Activated CD8-positive, alpha-beta memory T cell treated with anti-CD3 and anti-CD28 coated beads, Interleukin-2, amount 10 ng/mL, durations not matched to agents 7 days and 5 days (primary cell): Measurements from ENCODE around the gene GHRL. TPM values are rescaled to one million over a fixed set of nuclear protein-coding genes. Genes with fewer than 3 reads are reported as not detected.
A peak's percentile ranks its signal among the peaks of the same experiment; 100 is the strongest.

Source experiments
- ATAC-seq: fragments of 150-1000 bp; cut with Tn5 transposase; one replicate; pipeline ENCODE4 v1.10.0; 2021; ENCODE audit warnings: moderate library complexity
- CTCF ChIA-PET: fragments of 350-600 bp; sonication (Branson Sonifier 250); formaldehyde crosslinking; loops from one replicate; lab custom pipeline; 2021; ENCODE audit warnings: antibody characterized with exemption; lab: Charles Lee
- DNase-seq: peaks from one replicate; pipeline ENCODE4 v3.0.0-alpha.2; 2020
- H3K27ac Mint-ChIP-seq: one replicate; pipeline ENCODE4 v1.8.0; 2021; ENCODE audit warnings: mild to moderate bottlenecking, mixed read lengths
- H3K27me3 Mint-ChIP-seq: one replicate; pipeline ENCODE4 v1.8.0; 2021; ENCODE audit warnings: mixed read lengths
- H3K36me3 Mint-ChIP-seq: one replicate; pipeline ENCODE4 v1.8.0; 2021; ENCODE audit warnings: mild to moderate bottlenecking, mixed read lengths
- H3K4me1 Mint-ChIP-seq: one replicate; pipeline ENCODE4 v1.8.0; 2021; ENCODE audit warnings: mixed read lengths
- H3K4me3 Mint-ChIP-seq: one replicate; pipeline ENCODE4 v1.8.0; 2021; ENCODE audit warnings: mild to moderate bottlenecking, moderate library complexity, mixed read lengths
- H3K9me3 Mint-ChIP-seq: one replicate; pipeline ENCODE4 v1.8.0; 2022; ENCODE audit warnings: low read depth, mixed read lengths
- total RNA-seq, 2 experiments: library from RNA; stranded (reverse); gene quantifications; one replicate each; pipeline ENCODE4 v1.2.3, GENCODE V29; 2021

The GHRL gene
- total RNA-seq, 2 experiments from 2014 or later, result 0.77 TPM; not detected in 1

- Mint-ChIP-seq H3K27ac (no peak overlapping the region), H3K4me3 (no peak overlapping the region), H3K27me3 (no peaks in the 10 kb centered on the region), H3K36me3 (peaks cover 69% of the 10 kb centered on the region), H3K4me1 (peaks cover 59% of the 10 kb centered on the region), H3K9me3 (no peaks in the 10 kb centered on the region)
- ATAC-seq, result no peak
- no peak for DNase-seq
- CTCF ChIA-PET, result no interaction called here
Observed at GRCh38 chr3:10259798-10260197, 32.9 kb downstream of the GHRL start.

DNA sequence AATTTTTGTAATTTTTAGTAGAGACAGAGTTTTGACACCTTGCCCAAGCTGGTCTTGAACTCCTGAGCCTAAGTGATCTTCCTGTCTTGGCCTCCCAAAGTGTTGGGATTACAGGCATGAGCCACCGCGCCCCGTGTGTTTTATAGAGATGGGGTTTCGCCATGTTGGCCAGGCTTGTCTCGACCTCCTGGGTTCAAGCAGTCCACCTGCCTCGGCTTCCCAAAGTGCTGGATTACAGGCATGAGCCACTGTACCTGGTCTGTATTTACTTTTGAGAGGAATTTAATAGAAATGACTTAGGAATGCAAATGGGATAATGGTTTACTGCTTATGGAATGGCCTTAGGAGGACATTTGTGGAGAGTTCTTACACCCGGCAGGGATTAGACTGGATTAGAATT lies 33.7 kb downstream of the GHRL start:
- ATAC-seq, result no peak
- no peak for DNase-seq
- Mint-ChIP-seq H3K9me3 (no peaks in the 10 kb centered on the region), H3K27ac (no peak overlapping the region), H3K27me3 (no peaks in the 10 kb centered on the region), H3K36me3 (peaks cover 73% of the 10 kb centered on the region), H3K4me1 (peaks cover 60% of the 10 kb centered on the region), H3K4me3 (no peak overlapping the region)
- CTCF ChIA-PET, result no interaction called here

GRCh38 chr3:10255835-10256234 lies 36.9 kb downstream of the GHRL start:
- Mint-ChIP-seq H3K4me3 (no peak overlapping the region), H3K9me3 (no peaks in the 10 kb centered on the region), H3K27me3 (no peaks in the 10 kb centered on the region), H3K4me1 (peaks cover 60% of the 10 kb centered on the region), H3K36me3 (peaks cover 70% of the 10 kb centered on the region), H3K27ac (no peak overlapping the region)
- no peak for DNase-seq
- no peak for ATAC-seq
- CTCF ChIA-PET, result no interaction called here

GRCh38 chr3:10253731-10254130 lies 39.0 kb downstream of the GHRL start:
- ATAC-seq, result no peak
- no peaks in the 10 kb centered on the region for H3K27me3 Mint-ChIP-seq
- CTCF ChIA-PET, result interaction anchor here (2.7 kb wide), 1 partner anchor 10 kb away, joined by 11 read pairs; no protein-coding TSS in a partner anchor
- no peak overlapping the region for H3K27ac Mint-ChIP-seq
- H3K4me1 Mint-ChIP-seq, result peaks cover 59% of the 10 kb centered on the region
- no peaks in the 10 kb centered on the region for H3K9me3 Mint-ChIP-seq
- DNase-seq, result no peak
- H3K36me3 Mint-ChIP-seq, result peaks cover 71% of the 10 kb centered on the region
- H3K4me3 Mint-ChIP-seq, result no peak overlapping the region

- no peaks in the 10 kb centered on the region for H3K27me3 Mint-ChIP-seq
- H3K4me3 Mint-ChIP-seq, result peak overlapping the region; percentile 98
- CTCF ChIA-PET, result interaction anchor here (2.3 kb wide), 1 partner anchor 12 kb away, joined by 11 read pairs; no protein-coding TSS in a partner anchor
- ATAC-seq, result no peak
- no peak for DNase-seq
- peaks cover 3% of the 10 kb centered on the region for H3K9me3 Mint-ChIP-seq
- peak overlapping the region; percentile 71 for H3K27ac Mint-ChIP-seq
- peaks cover 65% of the 10 kb centered on the region for H3K36me3 Mint-ChIP-seq
- peaks cover 62% of the 10 kb centered on the region for H3K4me1 Mint-ChIP-seq
Observed at GRCh38 chr3:10251006-10251405, 41.7 kb downstream of the GHRL start.

- CTCF ChIA-PET, result interaction anchor here (2.3 kb wide), 1 partner anchor 13 kb away, joined by 11 read pairs; no protein-coding TSS in a partner anchor
- ATAC-seq (no peak), DNase-seq (no peak)
- Mint-ChIP-seq H3K9me3 (peaks cover 8% of the 10 kb centered on the region), H3K27ac (peak overlapping the region; percentile 95), H3K27me3 (no peaks in the 10 kb centered on the region), H3K4me3 (peak overlapping the region; percentile 98), H3K36me3 (peaks cover 63% of the 10 kb centered on the region), H3K4me1 (peaks cover 57% of the 10 kb centered on the region)
Observed at GRCh38 chr3:10249833-10250232, 42.9 kb downstream of the GHRL start.

DNA sequence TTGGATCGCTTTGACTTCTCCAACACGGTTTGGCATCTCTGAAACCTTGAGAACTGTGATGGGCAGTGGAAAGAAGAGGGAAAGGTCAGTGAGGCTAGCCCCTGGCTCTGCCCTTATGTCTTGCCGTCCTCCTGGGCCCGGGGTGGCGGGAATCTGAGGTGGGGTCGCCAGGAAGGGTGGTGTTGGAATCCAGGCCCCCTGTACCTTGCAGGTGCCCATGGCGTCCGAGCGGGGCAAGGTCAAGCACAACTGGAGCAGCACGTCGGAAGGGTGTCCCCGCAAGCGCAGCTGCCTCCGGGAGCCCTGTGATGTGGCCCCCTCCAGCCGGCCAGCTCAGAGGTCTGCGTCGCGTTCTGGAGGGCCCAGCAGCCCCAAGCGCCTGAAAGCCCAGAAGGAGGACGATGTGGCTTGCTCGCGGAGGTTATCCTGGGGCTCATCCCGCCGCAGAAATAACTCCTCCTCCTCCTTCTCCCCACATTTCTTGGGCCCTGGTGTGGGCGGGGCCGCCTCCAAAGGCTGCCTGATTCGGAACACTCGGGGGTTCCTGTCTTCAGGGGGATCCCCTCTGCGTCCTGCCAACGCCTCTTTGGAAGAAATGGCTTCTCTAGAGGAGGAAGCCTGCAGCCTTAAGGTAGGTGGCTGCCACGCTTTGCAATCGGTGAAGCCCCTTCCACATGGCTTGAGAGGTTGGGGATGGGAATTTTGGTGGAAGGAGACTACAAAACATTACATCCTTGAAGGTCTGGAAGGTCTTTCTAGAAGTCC lies 43.6 kb downstream of the GHRL start:
- DNase-seq, result peak; percentile 77
- peak; percentile 7 for ATAC-seq
- Mint-ChIP-seq H3K4me3 (peak overlapping the region; percentile 98), H3K4me1 (peaks cover 51% of the 10 kb centered on the region), H3K36me3 (peaks cover 63% of the 10 kb centered on the region), H3K27me3 (no peaks in the 10 kb centered on the region), H3K27ac (peak overlapping the region; percentile 95), H3K9me3 (peaks cover 13% of the 10 kb centered on the region)
- CTCF ChIA-PET, result interaction anchor here (1.8 to 2.3 kb wide), 3 partner anchors 14 to 72 kb away, joined by 10 to 12 read pairs (median 11); partner anchors contain the start of gene SEC13

DNA sequence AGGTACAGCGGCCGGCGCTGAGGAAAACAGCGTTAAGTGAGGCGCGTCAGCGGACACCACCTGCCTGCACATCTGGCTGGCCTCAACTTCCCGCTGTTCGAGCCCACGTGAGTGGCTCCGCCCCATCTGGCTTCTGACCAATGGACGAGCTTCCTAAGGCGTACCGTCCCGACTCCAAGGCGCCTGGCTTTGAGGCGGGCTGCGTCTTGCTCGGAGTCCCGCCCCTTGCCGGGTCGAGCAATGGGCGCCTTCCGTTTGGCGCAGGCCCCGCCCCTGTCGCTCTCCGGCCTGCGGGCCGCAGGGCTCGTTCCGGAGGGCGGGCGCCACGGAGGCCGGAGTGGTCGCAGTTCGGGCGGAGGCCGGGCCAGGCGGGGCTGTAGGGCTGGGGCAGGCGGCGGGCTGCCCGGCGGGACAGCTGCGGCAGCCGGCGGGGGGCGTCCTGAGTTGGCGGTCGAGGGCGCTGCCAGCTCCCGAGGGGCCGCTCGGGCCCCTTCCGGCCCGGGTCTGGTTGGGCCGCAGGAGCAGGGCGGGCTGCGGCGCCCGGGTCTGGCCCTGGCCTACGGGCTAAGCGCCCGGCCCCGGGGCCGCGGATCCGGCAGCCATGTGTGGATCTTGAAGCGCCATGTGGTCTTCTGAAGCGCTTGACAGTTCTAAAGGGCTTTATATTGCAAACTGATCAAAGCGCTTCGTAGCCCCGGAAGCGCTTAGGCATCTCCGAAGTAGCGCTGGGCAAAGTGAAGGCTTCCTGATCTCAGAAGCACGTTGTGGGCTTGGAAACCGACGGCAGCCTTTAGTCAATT lies 44.4 kb downstream of the GHRL start, which contains the start of gene TATDN2:
Gene TATDN2, plus strand, starts transcription at position 276 of the 800 bp plus-strand sequence. CDS start 742 bp downstream, outside the sequence.
- peaks cover 48% of the 10 kb centered on the region for H3K4me1 Mint-ChIP-seq
- ATAC-seq, result peak; percentile 96
- CTCF ChIA-PET, result interaction anchor here (0.7 to 2.0 kb wide), 12 partner anchors 10 to 315 kb away, joined by 3 to 12 read pairs (median 4); partner anchors contain the start of genes CRELD1 and SEC13
- H3K27ac Mint-ChIP-seq, result peak within 1 kb of the TSS; percentile 96
- H3K36me3 Mint-ChIP-seq, result peaks cover 61% of the 10 kb centered on the region
- H3K4me3 Mint-ChIP-seq, result peak within 1 kb of the TSS; percentile 98
- peak; percentile 98 for DNase-seq
- H3K9me3 Mint-ChIP-seq, result peaks cover 16% of the 10 kb centered on the region
- no peaks in the 10 kb centered on the region for H3K27me3 Mint-ChIP-seq

DNA sequence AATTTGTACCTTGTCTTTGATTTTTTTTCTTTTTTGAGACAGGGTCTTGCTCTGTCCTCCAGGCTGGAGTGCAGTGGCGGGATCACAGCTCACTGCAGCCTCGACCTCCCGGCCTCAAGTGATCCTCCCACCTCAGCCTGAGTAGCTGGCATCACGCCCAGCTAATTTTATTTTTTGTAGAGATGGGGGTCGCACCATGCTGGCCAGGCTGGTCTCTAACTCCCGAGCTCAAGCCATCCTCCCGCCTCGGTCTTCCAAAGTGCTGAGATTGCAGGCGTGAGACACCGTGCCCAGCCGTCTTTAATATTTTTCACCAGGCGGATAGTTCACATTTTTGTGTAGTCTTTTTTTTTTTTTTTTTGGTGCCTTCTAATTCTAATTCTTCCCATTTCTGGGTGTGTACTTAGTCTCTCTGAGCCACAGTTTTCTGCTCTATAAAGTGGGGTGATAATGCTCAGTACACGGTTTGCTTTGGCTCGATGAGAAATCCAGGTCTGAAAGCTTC lies 45.0 kb downstream of the GHRL start:
- peaks cover 50% of the 10 kb centered on the region for H3K4me1 Mint-ChIP-seq
- no peaks in the 10 kb centered on the region for H3K27me3 Mint-ChIP-seq
- DNase-seq (no peak), ATAC-seq (no peak)
- H3K4me3 Mint-ChIP-seq, result peak overlapping the region; percentile 98
- H3K9me3 Mint-ChIP-seq, result peaks cover 16% of the 10 kb centered on the region
- H3K36me3 Mint-ChIP-seq, result peaks cover 57% of the 10 kb centered on the region
- CTCF ChIA-PET, result interaction anchor here (0.7 to 2.0 kb wide), 14 partner anchors 10 to 401 kb away, joined by 3 to 12 read pairs (median 4); partner anchors contain the start of genes CRELD1 and SEC13
- peak overlapping the region; percentile 96 for H3K27ac Mint-ChIP-seq

DNA sequence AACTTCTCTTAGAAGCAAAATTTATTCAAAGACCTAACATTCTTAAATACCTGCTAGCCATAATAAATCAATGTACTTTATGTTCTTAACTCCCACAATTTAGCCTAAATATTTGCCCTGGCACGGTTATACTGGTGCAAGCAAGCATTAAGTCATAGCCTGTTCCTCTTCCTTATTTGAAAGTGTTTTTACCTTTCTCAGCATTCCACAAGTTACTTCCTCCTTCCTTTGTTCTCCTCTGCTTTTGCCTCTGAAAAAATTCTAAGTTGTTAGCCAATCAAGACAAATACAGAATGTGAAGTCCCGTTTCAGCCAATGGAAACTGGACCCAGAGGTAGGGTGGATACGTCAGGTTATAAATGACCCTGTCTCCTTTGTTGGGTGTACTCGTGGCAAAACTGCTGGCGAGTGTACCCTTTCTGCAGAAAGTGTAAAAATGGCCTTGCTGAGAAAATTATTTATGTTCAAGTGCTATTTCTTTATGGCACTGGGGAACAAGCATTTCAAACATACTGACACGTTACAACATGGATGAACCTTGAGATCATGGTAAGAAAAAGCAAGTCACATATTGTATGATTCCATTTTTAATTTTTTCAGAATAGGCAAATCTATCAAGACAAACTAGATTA lies 47.5 kb downstream of the GHRL start:
- peaks cover 16% of the 10 kb centered on the region for H3K9me3 Mint-ChIP-seq
- CTCF ChIA-PET, result no interaction called here
- H3K4me3 Mint-ChIP-seq, result no peak overlapping the region
- no peaks in the 10 kb centered on the region for H3K27me3 Mint-ChIP-seq
- no peak for ATAC-seq
- peaks cover 51% of the 10 kb centered on the region for H3K4me1 Mint-ChIP-seq
- DNase-seq, result no peak
- H3K27ac Mint-ChIP-seq, result no peak overlapping the region
- H3K36me3 Mint-ChIP-seq, result peaks cover 41% of the 10 kb centered on the region

DNA sequence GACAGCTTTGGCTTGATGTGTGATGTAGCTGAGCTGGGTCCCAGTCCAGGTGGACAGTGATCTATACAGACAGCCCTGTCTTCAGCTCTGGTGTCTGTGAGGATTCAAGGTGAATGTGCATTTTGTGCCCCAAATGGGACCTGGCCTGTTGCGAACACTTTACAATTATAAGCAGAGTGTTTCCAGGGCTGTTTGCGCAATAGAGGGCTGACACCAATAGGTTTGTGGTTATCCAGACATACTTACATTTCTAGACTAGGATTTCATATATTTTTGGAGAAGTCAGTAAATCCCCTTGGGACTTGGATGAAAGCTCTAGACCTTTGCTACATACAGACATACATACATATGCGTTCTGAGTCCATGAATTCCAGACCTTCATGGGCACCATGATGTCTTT lies 48.7 kb downstream of the GHRL start:
- CTCF ChIA-PET, result no interaction called here
- Mint-ChIP-seq H3K27me3 (no peaks in the 10 kb centered on the region), H3K4me3 (no peak overlapping the region), H3K27ac (no peak overlapping the region), H3K9me3 (peaks cover 16% of the 10 kb centered on the region), H3K4me1 (peaks cover 47% of the 10 kb centered on the region), H3K36me3 (peaks cover 35% of the 10 kb centered on the region)
- DNase-seq (no peak), ATAC-seq (no peak)

DNA sequence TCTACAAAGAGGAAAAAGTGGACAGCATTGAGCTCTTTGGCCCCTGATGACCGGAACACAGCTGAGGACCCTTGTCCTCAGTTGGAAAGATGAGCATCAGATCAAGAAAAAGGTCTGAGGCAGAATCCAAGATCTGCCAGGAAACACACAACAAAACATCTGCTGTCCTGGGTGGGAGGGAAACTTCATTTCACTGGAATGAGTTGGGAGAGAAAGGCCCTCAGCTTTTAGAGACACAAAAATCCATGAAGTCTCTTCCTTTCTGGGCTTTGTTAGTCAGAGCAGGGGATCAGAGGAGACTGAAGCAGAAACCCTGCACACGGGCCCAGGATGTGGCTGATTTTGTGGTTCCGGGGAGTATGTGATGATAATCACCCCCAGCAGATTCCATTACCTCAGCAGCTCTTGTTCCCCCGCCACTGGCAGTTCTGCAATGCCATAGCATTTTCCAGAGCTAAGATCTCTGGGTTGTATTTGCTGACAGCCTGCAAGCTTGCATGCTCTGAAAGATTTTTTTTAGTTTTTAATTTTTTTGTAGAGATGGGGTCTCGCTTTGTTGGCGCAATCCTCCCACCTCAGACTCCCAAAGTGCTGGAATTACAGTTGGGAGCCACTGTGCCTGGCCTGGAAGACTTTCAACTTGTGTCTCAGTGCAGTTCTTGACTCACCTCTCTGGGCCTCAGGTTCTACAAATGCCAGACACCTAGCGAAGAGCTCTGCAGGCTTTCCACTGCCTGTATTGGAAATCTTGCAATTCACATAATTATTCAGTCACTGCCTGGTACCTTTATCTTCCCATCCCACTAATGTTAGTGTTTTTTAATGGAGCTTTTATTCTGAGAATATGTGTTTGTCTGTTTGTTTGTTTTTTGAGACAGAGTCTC lies 50.3 kb downstream of the GHRL start:
- DNase-seq, result peak; percentile 93
- ATAC-seq, result peak; percentile 92
- peak overlapping the region; percentile 25 for H3K4me3 Mint-ChIP-seq
- H3K27me3 Mint-ChIP-seq, result no peaks in the 10 kb centered on the region
- peaks cover 35% of the 10 kb centered on the region for H3K36me3 Mint-ChIP-seq
- H3K4me1 Mint-ChIP-seq, result peaks cover 54% of the 10 kb centered on the region
- CTCF ChIA-PET, result interaction anchor here (0.7 to 1.6 kb wide), 10 partner anchors 15 to 309 kb away, joined by 3 to 6 read pairs (median 4); partner anchors contain the start of gene CRELD1
- peak overlapping the region; percentile 84 for H3K27ac Mint-ChIP-seq
- peaks cover 16% of the 10 kb centered on the region for H3K9me3 Mint-ChIP-seq
